CD8-positive, alpha-beta memory T cell (primary cell): ENCODE data around the gene PLS1. TPM values are rescaled to one million over a fixed set of nuclear protein-coding genes. Genes with fewer than 3 reads are reported as not detected.

Experiments used
- CTCF ChIA-PET: fragments of 350-600 bp; sonication (Branson Sonifier 250); formaldehyde crosslinking; loops from one replicate; lab custom pipeline; 2021; ENCODE audit warnings: antibody characterized with exemption; lab: Charles Lee
- POLR2A ChIA-PET: fragments of 350-600 bp; sonication (Branson Sonifier 250); formaldehyde crosslinking; loops from one replicate; lab custom pipeline; 2021; ENCODE audit warnings: antibody characterized with exemption; lab: Charles Lee
- DNase-seq, 5 donors: peaks; one replicate each; pipeline versions ENCODE4 v3.0.0 to v3.0.0-alpha.2; 2020 to 2022; ENCODE audit warnings: mixed read lengths in 1 of 5
- H3K27ac ChIP-seq: one replicate; pipeline ENCODE4 v1.7.0; 2013; ENCODE audit warnings: low read depth, mild to moderate bottlenecking, low read length, moderate library complexity
- H3K27me3 ChIP-seq: 2 replicates; pipeline ENCODE4 v1.7.0; 2013; ENCODE audit warnings: low read length, mild to moderate bottlenecking; ENCODE audit not compliant: insufficient read depth, poor library complexity, severe bottlenecking
- H3K36me3 ChIP-seq: 2 replicates; pipeline ENCODE4 v1.7.0; 2013; ENCODE audit warnings: mild to moderate bottlenecking, low read length, moderate library complexity; ENCODE audit not compliant: insufficient read depth
- H3K4me1 ChIP-seq: 2 replicates; pipeline ENCODE4 v1.7.0; 2013; ENCODE audit warnings: mild to moderate bottlenecking, low read length, moderate library complexity; ENCODE audit not compliant: insufficient read depth
- H3K4me3 ChIP-seq: 2 replicates; pipeline ENCODE4 v1.7.0; 2013; ENCODE audit warnings: mild to moderate bottlenecking, low read length
- H3K9me3 ChIP-seq: 2 replicates; pipeline ENCODE4 v1.7.0; 2013; ENCODE audit warnings: mild to moderate bottlenecking, low read length
- H3K27ac Mint-ChIP-seq, 8 donors: one replicate each; pipeline ENCODE4 v1.8.0; 2020 to 2021; ENCODE audit warnings: mixed read lengths in 8 of 8, mild to moderate bottlenecking in 6 of 8, inconsistent platforms in 3 of 8, moderate library complexity in 3 of 8
- H3K27me3 Mint-ChIP-seq, 2 donors: one replicate each; pipeline ENCODE4 v1.8.0; 2020 to 2021; ENCODE audit warnings: mixed read lengths in 2 of 2, mild to moderate bottlenecking in 1 of 2, moderate library complexity in 1 of 2
- H3K36me3 Mint-ChIP-seq, 3 donors: one replicate each; pipeline ENCODE4 v1.8.0; 2020 to 2021; ENCODE audit warnings: mixed read lengths in 3 of 3, inconsistent platforms in 1 of 3, mild to moderate bottlenecking in 1 of 3
- H3K4me1 Mint-ChIP-seq, 3 donors: one replicate each; pipeline ENCODE4 v1.8.0; 2020 to 2021; ENCODE audit warnings: mixed read lengths in 3 of 3, inconsistent platforms in 1 of 3, mild to moderate bottlenecking in 1 of 3
- H3K4me3 Mint-ChIP-seq, 7 donors: one replicate each; pipeline ENCODE4 v1.8.0; 2020 to 2021; ENCODE audit warnings: mixed read lengths in 7 of 7, mild to moderate bottlenecking in 6 of 7, moderate library complexity in 4 of 7, inconsistent platforms in 2 of 7
- H3K9me3 Mint-ChIP-seq, 5 donors: one replicate each; pipeline ENCODE4 v1.8.0; 2020 to 2022; ENCODE audit warnings: mixed read lengths in 5 of 5, mild to moderate bottlenecking in 3 of 5, moderate library complexity in 2 of 5, inconsistent platforms in 1 of 5
- polyA plus RNA-seq: library from polyadenylated mRNA; unstranded; fragments of 300-500 nt; fragmentation: Illumina TruSeq; gene quantifications from one replicate; pipeline ENCODE4 v1.2.3, GENCODE V29; 2021
- total RNA-seq, 2 experiments: library from RNA; stranded (reverse); gene quantifications; one replicate each; pipeline ENCODE4 v1.2.3, GENCODE V29; 2021

PLS1 gene
- total and polyA plus RNA-seq, 3 experiments from 2014 or later, result 3.7 to 4.1 (median 4.0) TPM

DNA sequence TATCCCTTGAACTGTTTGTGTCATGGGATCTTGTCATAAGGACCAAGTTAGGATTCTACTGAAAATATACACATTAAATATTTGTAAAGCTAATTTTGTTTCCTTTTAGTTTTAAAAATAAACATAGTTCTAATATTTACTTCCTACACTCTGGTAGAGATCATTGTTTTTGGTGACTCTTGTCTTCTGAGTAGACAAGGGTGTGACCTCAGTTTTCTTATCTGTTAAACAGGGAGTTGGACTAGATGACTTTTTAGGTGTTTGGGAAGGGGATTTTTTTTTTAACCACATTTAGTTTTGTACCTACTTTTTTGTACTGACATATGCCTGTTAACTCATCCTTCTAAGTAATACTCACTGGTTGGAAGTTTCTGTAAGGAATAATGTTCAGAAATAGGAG lies 30.8 kb downstream of the PLS1 start:
- Mint-ChIP-seq H3K4me3 (no peak overlapping the region), H3K4me1 (no peaks in the 10 kb centered on the region), H3K36me3 (no peaks in the 10 kb centered on the region), H3K27ac (no peak overlapping the region), H3K27me3 (no peaks in the 10 kb centered on the region), H3K9me3 (no peaks in the 10 kb centered on the region)
- Histone ChIP-seq H3K27me3 (no peaks in the 10 kb centered on the region), H3K4me3 (no peak overlapping the region), H3K36me3 (no peaks in the 10 kb centered on the region), H3K9me3 (no peaks in the 10 kb centered on the region), H3K4me1 (no peaks in the 10 kb centered on the region), H3K27ac (no peak overlapping the region)
- CTCF ChIA-PET, result no interaction called here
- DNase-seq, result no peak
- POLR2A ChIA-PET, result no interaction called here

DNA sequence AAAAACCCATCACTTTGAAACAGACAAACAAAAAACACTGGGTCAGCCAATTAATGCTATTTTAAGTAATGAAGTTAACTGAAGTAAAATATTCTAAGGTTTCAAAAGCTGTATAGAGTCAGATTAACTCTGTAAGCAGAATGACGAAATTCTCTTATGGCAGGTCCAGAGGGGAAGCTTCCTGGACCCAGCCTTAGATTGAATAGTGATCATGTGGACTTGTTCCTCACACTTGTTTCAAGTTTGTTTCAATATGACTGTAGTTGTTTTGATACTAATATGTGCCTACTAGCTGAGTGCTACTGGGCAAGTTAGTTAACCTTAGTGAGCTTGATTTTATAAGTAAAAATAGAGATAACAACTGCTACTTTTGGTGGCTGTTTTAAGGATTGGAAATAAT lies 32.6 kb downstream of the PLS1 start:
- H3K9me3 ChIP-seq, result no peaks in the 10 kb centered on the region
- no peak overlapping the region for H3K4me3 ChIP-seq
- ChIA-PET CTCF (interaction anchor here (1.2 kb wide), 1 partner anchor 11 kb away, joined by 3 read pairs; no protein-coding TSS in a partner anchor), POLR2A (no interaction called here)
- H3K4me1 ChIP-seq, result no peaks in the 10 kb centered on the region
- H3K9me3 Mint-ChIP-seq, result no peaks in the 10 kb centered on the region
- no peaks in the 10 kb centered on the region for H3K27me3 ChIP-seq
- H3K27me3 Mint-ChIP-seq, result no peaks in the 10 kb centered on the region
- H3K4me1 Mint-ChIP-seq, result no peaks in the 10 kb centered on the region
- DNase-seq, result no peak
- H3K36me3 ChIP-seq, result no peaks in the 10 kb centered on the region
- H3K27ac Mint-ChIP-seq, result no peak overlapping the region
- no peak overlapping the region for H3K4me3 Mint-ChIP-seq
- no peaks in the 10 kb centered on the region for H3K36me3 Mint-ChIP-seq
- H3K27ac ChIP-seq, result no peak overlapping the region

DNA sequence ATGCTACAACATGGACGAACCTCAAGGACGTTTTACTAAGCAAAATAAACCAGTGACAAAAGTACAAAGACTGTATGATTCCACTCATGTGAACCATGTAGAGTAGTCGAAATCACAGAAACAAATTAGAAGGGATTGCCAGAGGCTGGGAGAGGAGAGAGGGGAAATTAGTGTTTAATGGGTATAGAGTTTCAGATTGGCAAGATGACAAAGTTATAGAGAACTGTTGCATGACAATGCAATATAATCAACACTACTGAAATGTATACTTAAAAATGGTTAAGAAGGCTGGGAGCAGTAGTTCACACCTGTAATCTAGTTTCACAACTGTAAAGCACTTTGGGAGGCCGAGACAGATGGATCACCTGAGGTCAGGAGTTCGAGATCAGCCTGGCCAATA lies 36.9 kb downstream of the PLS1 start:
- H3K27ac Mint-ChIP-seq, result no peak overlapping the region
- Histone ChIP-seq H3K9me3 (no peaks in the 10 kb centered on the region), H3K4me3 (no peak overlapping the region), H3K27me3 (no peaks in the 10 kb centered on the region), H3K36me3 (no peaks in the 10 kb centered on the region), H3K27ac (no peak overlapping the region), H3K4me1 (no peaks in the 10 kb centered on the region)
- no peaks in the 10 kb centered on the region for H3K36me3 Mint-ChIP-seq
- DNase-seq, result no peak
- no peak overlapping the region for H3K4me3 Mint-ChIP-seq
- H3K9me3 Mint-ChIP-seq, result no peaks in the 10 kb centered on the region
- H3K27me3 Mint-ChIP-seq, result no peaks in the 10 kb centered on the region
- ChIA-PET POLR2A (no interaction called here), CTCF (no interaction called here)
- H3K4me1 Mint-ChIP-seq, result no peaks in the 10 kb centered on the region

DNA sequence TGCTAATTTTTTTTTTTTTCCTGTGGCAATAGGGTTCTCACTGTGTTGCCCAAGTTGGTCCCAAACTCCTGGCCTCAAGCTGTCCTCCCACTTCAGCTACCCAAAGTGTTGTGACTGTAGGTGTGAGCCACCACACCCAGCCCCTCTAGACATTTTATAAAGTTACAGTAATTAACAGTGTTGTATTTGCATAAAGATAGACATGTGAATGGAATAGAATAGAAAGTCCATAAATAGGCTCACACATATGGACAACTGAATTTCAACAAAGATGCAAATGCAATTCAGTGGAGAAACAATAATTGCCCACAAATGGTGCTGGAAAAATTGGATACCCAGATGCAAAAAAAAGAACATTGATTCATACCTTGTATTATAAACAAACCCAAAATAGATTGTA lies 39.9 kb downstream of the PLS1 start:
- CTCF ChIA-PET, result no interaction called here
- POLR2A ChIA-PET, result no interaction called here
- Mint-ChIP-seq H3K36me3 (no peaks in the 10 kb centered on the region), H3K27ac (no peak overlapping the region), H3K27me3 (no peaks in the 10 kb centered on the region), H3K4me1 (no peaks in the 10 kb centered on the region), H3K4me3 (no peak overlapping the region), H3K9me3 (no peaks in the 10 kb centered on the region)
- Histone ChIP-seq H3K9me3 (no peaks in the 10 kb centered on the region), H3K27me3 (no peaks in the 10 kb centered on the region), H3K27ac (no peak overlapping the region), H3K4me1 (no peaks in the 10 kb centered on the region), H3K36me3 (no peaks in the 10 kb centered on the region), H3K4me3 (no peak overlapping the region)
- DNase-seq, result no peak

DNA sequence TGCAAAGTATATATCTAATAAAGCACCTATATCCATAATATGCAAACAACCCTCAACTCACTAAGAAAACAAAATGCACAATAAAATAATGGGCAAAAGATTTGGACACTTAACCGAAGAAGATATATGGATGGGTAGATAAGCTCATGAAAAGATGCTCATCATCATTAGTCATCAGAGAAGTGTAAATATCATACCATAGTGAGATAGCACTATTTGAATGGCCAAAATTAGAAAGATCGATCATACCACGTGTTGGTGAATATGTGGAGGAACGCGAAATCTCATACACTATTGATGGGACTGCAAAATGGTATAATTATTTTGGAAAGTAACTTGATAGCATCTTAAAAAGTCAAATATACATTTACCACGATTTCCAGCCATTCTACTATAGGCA lies 40.5 kb downstream of the PLS1 start:
- Histone ChIP-seq H3K9me3 (no peaks in the 10 kb centered on the region), H3K4me3 (no peak overlapping the region), H3K4me1 (no peaks in the 10 kb centered on the region), H3K36me3 (no peaks in the 10 kb centered on the region), H3K27ac (no peak overlapping the region), H3K27me3 (no peaks in the 10 kb centered on the region)
- Mint-ChIP-seq H3K9me3 (no peaks in the 10 kb centered on the region), H3K27me3 (no peaks in the 10 kb centered on the region), H3K4me3 (no peak overlapping the region), H3K36me3 (no peaks in the 10 kb centered on the region), H3K27ac (no peak overlapping the region), H3K4me1 (no peaks in the 10 kb centered on the region)
- ChIA-PET POLR2A (no interaction called here), CTCF (no interaction called here)
- DNase-seq, result no peak

DNA sequence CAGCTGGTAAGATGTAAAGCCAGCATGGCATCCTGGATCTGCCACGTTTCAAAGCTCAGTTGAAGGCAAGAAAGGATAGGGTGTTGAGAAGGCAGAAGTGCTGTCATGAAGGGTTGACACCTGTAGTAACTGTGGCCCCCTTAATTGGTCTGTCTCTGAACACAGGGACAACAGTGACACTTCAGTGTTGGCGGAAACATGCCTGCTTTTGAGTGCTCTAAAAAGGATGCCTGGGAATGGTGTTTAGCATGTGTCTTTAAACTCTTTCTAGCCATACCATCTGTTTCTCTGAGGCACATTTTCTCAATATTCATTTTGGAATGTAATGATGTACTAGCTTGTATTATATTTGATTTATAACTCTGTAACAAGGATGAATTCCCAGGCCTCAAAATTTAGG lies 42.1 kb downstream of the PLS1 start:
- H3K4me3 Mint-ChIP-seq, result no peak overlapping the region
- Histone ChIP-seq H3K4me3 (no peak overlapping the region), H3K36me3 (no peaks in the 10 kb centered on the region), H3K27ac (no peak overlapping the region), H3K4me1 (no peaks in the 10 kb centered on the region), H3K9me3 (no peaks in the 10 kb centered on the region), H3K27me3 (no peaks in the 10 kb centered on the region)
- no peaks in the 10 kb centered on the region for H3K27me3 Mint-ChIP-seq
- H3K27ac Mint-ChIP-seq, result no peak overlapping the region
- H3K4me1 Mint-ChIP-seq, result no peaks in the 10 kb centered on the region
- CTCF ChIA-PET, result no interaction called here
- no peaks in the 10 kb centered on the region for H3K36me3 Mint-ChIP-seq
- no peak for DNase-seq
- no peaks in the 10 kb centered on the region for H3K9me3 Mint-ChIP-seq
- POLR2A ChIA-PET, result no interaction called here

DNA sequence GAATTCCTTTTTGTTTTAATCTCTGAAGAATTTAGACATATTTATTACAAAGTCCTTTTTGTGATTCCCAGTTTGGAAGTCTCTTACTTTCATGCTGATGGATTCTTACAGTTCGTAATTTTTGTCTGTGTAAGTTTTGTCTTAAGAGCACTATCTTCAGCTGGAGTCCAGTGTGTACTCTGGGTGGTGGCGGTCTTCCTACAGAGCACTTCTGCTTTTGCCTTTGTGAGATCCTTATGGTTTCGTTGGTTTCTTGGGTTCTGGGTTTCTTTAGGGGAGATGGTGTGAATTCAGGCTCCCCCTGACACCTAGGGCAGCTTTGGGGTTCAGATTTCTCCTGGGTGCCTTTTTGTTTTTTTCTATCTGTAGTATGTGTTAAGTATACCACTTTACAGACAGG lies 45.3 kb downstream of the PLS1 start:
- Mint-ChIP-seq H3K9me3 (no peaks in the 10 kb centered on the region), H3K27ac (no peak overlapping the region), H3K36me3 (no peaks in the 10 kb centered on the region), H3K4me1 (no peaks in the 10 kb centered on the region), H3K27me3 (no peaks in the 10 kb centered on the region), H3K4me3 (no peak overlapping the region)
- ChIA-PET POLR2A (no interaction called here), CTCF (no interaction called here)
- Histone ChIP-seq H3K4me1 (no peaks in the 10 kb centered on the region), H3K9me3 (no peaks in the 10 kb centered on the region), H3K27me3 (no peaks in the 10 kb centered on the region), H3K36me3 (no peaks in the 10 kb centered on the region), H3K4me3 (no peak overlapping the region), H3K27ac (no peak overlapping the region)
- DNase-seq, result no peak

DNA sequence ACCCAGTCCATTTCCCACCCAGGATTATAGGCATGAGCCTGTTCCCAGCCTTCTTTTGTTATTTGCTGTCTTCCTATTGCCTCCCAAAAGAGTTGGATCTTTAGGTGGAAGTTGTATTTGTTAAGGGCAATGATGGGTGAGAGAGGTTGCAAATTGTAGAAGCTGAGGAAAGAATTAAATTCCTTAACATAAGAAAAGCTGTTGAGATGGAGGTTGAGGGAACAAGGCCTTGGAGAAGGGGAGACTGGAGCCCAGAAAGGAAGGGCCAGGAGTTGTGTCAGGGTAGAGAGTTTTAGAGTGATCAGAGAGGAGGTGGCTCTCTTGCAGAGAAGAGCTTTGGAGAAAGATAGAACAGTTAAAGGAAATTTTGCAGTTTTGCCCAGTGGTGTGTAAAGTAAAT lies 46.8 kb downstream of the PLS1 start:
- Histone ChIP-seq H3K4me3 (no peak overlapping the region), H3K4me1 (no peaks in the 10 kb centered on the region), H3K9me3 (no peaks in the 10 kb centered on the region), H3K36me3 (no peaks in the 10 kb centered on the region), H3K27me3 (no peaks in the 10 kb centered on the region), H3K27ac (no peak overlapping the region)
- no peak for DNase-seq
- POLR2A ChIA-PET, result no interaction called here
- Mint-ChIP-seq H3K4me3 (no peak overlapping the region), H3K36me3 (no peaks in the 10 kb centered on the region), H3K27me3 (peaks cover 0 to under 1% of the 10 kb centered on the region in 2 donors), H3K9me3 (no peaks in the 10 kb centered on the region), H3K4me1 (no peaks in the 10 kb centered on the region), H3K27ac (no peak overlapping the region)
- CTCF ChIA-PET, result no interaction called here

DNA sequence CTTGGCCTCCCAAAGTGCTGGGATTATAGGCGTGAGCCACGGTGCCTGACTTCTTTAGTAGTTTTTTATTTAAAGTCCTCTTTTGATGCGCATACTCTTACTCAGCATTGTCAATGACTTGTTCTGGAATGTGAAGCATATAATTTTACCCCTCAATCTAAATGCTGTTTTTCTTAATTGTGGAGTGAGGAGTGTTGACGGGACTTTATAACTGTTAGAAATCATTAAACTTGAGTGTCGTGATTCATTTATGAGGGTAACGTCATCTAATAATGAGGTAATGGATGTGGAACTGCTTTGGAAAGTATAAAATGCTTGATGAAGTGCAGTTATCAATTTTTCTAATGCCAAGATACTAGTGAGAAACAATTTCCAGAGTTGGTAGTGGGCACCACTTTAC lies 48.3 kb downstream of the PLS1 start:
- ChIA-PET CTCF (no interaction called here), POLR2A (no interaction called here)
- Mint-ChIP-seq H3K4me1 (no peaks in the 10 kb centered on the region), H3K36me3 (no peaks in the 10 kb centered on the region), H3K4me3 (no peak overlapping the region), H3K27ac (no peak overlapping the region), H3K9me3 (no peaks in the 10 kb centered on the region), H3K27me3 (peaks cover 0 to 5% of the 10 kb centered on the region in 2 donors)
- Histone ChIP-seq H3K27ac (no peak overlapping the region), H3K4me3 (no peak overlapping the region), H3K27me3 (no peaks in the 10 kb centered on the region), H3K4me1 (no peaks in the 10 kb centered on the region), H3K9me3 (no peaks in the 10 kb centered on the region), H3K36me3 (no peaks in the 10 kb centered on the region)
- DNase-seq, result no peak
